Mesothelial cell of epicardium (in vitro differentiated cells): Measurements from ENCODE around the gene EFHC1. TPM values are rescaled to one million over a fixed set of nuclear protein-coding genes. Genes with fewer than 3 reads are reported as not detected.

Experiments
- DNase-seq, 2 experiments: peaks; one replicate each; pipeline ENCODE4 v3.0.0; 2021; ENCODE audit warnings: low spot score in 2 of 2; ENCODE audit not compliant: unreplicated experiment in 2 of 2
- H3K27ac Mint-ChIP-seq: 2 replicates; pipeline ENCODE4 v1.8.0; 2021; ENCODE audit warnings: mixed read lengths
- H3K27me3 Mint-ChIP-seq: 2 replicates; pipeline ENCODE4 v1.8.0; 2021; ENCODE audit warnings: low read depth, mixed read lengths
- H3K36me3 Mint-ChIP-seq: 2 replicates; pipeline ENCODE4 v1.8.0; 2021; ENCODE audit warnings: mixed read lengths
- H3K4me1 Mint-ChIP-seq: 2 replicates; pipeline ENCODE4 v1.8.0; 2021; ENCODE audit warnings: mixed read lengths
- H3K4me3 Mint-ChIP-seq: 2 replicates; pipeline ENCODE4 v1.8.0; 2021; ENCODE audit warnings: mild to moderate bottlenecking, moderate library complexity, mixed read lengths
- H3K9me3 Mint-ChIP-seq: 2 replicates; pipeline ENCODE4 v1.8.0; 2021; ENCODE audit warnings: mixed read lengths
- CTCF ChIP-seq: fragments of 200-600 bp; sonication (generic); IDR thresholded peaks from one replicate; pipeline ENCODE4 v1.5.0; 2021; ENCODE audit warnings: antibody characterized with exemption; ENCODE audit not compliant: unreplicated experiment
- total RNA-seq: library from RNA; stranded (reverse); gene quantifications from 3 replicates; pipeline ENCODE4 v1.2.1, GENCODE V29; 2021

EFHC1 gene
- total RNA-seq, 1 donor from 2014 or later, result 34.4 TPM

GRCh38 chr6:52566201-52566600, 146.1 kb downstream of the EFHC1 start:
- no peak overlapping the region for H3K4me3 Mint-ChIP-seq
- H3K27ac Mint-ChIP-seq, result no peak overlapping the region
- no peak for TF ChIP-seq CTCF
- peaks cover 29% of the 10 kb centered on the region for H3K4me1 Mint-ChIP-seq
- no peaks in the 10 kb centered on the region for H3K27me3 Mint-ChIP-seq
- no peaks in the 10 kb centered on the region for H3K36me3 Mint-ChIP-seq
- DNase-seq, result no peak
- no peaks in the 10 kb centered on the region for H3K9me3 Mint-ChIP-seq

GRCh38 chr6:52566853-52567279, 146.7 kb downstream of the EFHC1 start:
- no peaks in the 10 kb centered on the region for H3K27me3 Mint-ChIP-seq
- no peak overlapping the region for H3K27ac Mint-ChIP-seq
- no peaks in the 10 kb centered on the region for H3K9me3 Mint-ChIP-seq
- no peak overlapping the region for H3K4me3 Mint-ChIP-seq
- DNase-seq, result no peak
- peaks cover 36% of the 10 kb centered on the region for H3K4me1 Mint-ChIP-seq
- no peak for TF ChIP-seq CTCF
- H3K36me3 Mint-ChIP-seq, result no peaks in the 10 kb centered on the region

GRCh38 chr6:52568320-52568719, 148.2 kb downstream of the EFHC1 start:
- no peaks in the 10 kb centered on the region for H3K36me3 Mint-ChIP-seq
- no peak overlapping the region for H3K4me3 Mint-ChIP-seq
- no peak overlapping the region for H3K27ac Mint-ChIP-seq
- no peak for TF ChIP-seq CTCF
- H3K27me3 Mint-ChIP-seq, result no peaks in the 10 kb centered on the region
- no peak for DNase-seq
- H3K9me3 Mint-ChIP-seq, result no peaks in the 10 kb centered on the region
- peaks cover 43% of the 10 kb centered on the region for H3K4me1 Mint-ChIP-seq

- no peaks in the 10 kb centered on the region for H3K9me3 Mint-ChIP-seq
- peaks cover 63% of the 10 kb centered on the region for H3K4me1 Mint-ChIP-seq
- DNase-seq, result no peak
- no peaks in the 10 kb centered on the region for H3K27me3 Mint-ChIP-seq
- no peaks in the 10 kb centered on the region for H3K36me3 Mint-ChIP-seq
- H3K4me3 Mint-ChIP-seq, result no peak overlapping the region
- no peak for TF ChIP-seq CTCF
- H3K27ac Mint-ChIP-seq, result peak overlapping the region; percentile 52
These were observed 150.2 kb downstream of the EFHC1 start for GRCh38 chr6:52570291-52570700.

GRCh38 chr6:52571099-52571755, 151.1 kb downstream of the EFHC1 start:
- Mint-ChIP-seq H3K9me3 (no peaks in the 10 kb centered on the region), H3K27me3 (no peaks in the 10 kb centered on the region), H3K4me3 (no peak overlapping the region), H3K27ac (no peak overlapping the region), H3K4me1 (peaks cover 71% of the 10 kb centered on the region), H3K36me3 (no peaks in the 10 kb centered on the region)
- TF ChIP-seq CTCF, result no peak
- DNase-seq, result no peak
